Measurements from ENCODE around the gene GLIPR1.
"Not testable (repeated sequence)": the region's sequence is repeated elsewhere in the genome, so short reads cannot be mapped to it uniquely, and the experiment has no call there.

GLIPR1 gene

GRCh38 chr12:75439930-75440329 lies 40.6 kb upstream of the GLIPR1 start:
- Histone ChIP-seq H3K27me3 (no peaks in the 10 kb centered on the region), H3K9me3 (peaks cover 0 to 10% (median 5%) of the 10 kb centered on the region in 3 donors), H3K4me1 (no peaks in the 10 kb centered on the region), H3K4me3 (no peak overlapping the region), H3K27ac (no peak overlapping the region), H3K36me3 (no peaks in the 10 kb centered on the region)
- DNase-seq: no peak
- no peak for TF ChIP-seq CTCF (IDR thresholded peaks at IDR 0.05)
- intact Hi-C loops (cut with DNase I; ENCODE audit: low total_unique reads): no loop called here

- DNase-seq; H3K27ac ChIP-seq; H3K27me3 ChIP-seq; H3K4me1 ChIP-seq; intact Hi-C loops (cut with DNase I; ENCODE audit: low total_unique reads); H3K9me3 ChIP-seq; H3K36me3 ChIP-seq; H3K4me3 ChIP-seq: not testable (repeated sequence)
Measured at GRCh38 chr12:75441687-75442449, 38.7 kb upstream of the GLIPR1 start.

- DNase-seq; H3K27me3 ChIP-seq; H3K9me3 ChIP-seq; intact Hi-C loops (cut with DNase I; ENCODE audit: low total_unique reads); H3K4me1 ChIP-seq; H3K4me3 ChIP-seq; H3K27ac ChIP-seq; H3K36me3 ChIP-seq: not testable (repeated sequence)
Measured at GRCh38 chr12:75442454-75442853, 38.1 kb upstream of the GLIPR1 start.

GRCh38 chr12:75443709-75444108 lies 36.8 kb upstream of the GLIPR1 start:
- no peaks in the 10 kb centered on the region for H3K9me3 ChIP-seq
- intact Hi-C loops (cut with DNase I; ENCODE audit: low total_unique reads): no loop called here
- no peak for TF ChIP-seq CTCF (IDR thresholded peaks at IDR 0.05)
- H3K27me3 ChIP-seq: no peaks in the 10 kb centered on the region
- no peak overlapping the region for H3K4me3 ChIP-seq
- H3K27ac ChIP-seq: no peak overlapping the region
- DNase-seq: no peak
- H3K36me3 ChIP-seq: no peaks in the 10 kb centered on the region
- no peaks in the 10 kb centered on the region for H3K4me1 ChIP-seq

GRCh38 chr12:75444429-75445136 lies 36.0 kb upstream of the GLIPR1 start:
- H3K27me3 ChIP-seq: no peaks in the 10 kb centered on the region
- TF ChIP-seq CTCF (IDR thresholded peaks at IDR 0.05): no peak
- H3K36me3 ChIP-seq: no peaks in the 10 kb centered on the region
- H3K4me1 ChIP-seq: no peaks in the 10 kb centered on the region
- no peak overlapping the region for H3K4me3 ChIP-seq
- no peak for DNase-seq
- intact Hi-C loops (cut with DNase I; ENCODE audit: low total_unique reads): no loop called here
- H3K9me3 ChIP-seq: no peaks in the 10 kb centered on the region
- no peak overlapping the region for H3K27ac ChIP-seq

- DNase-seq; H3K27me3 ChIP-seq; H3K36me3 ChIP-seq; H3K9me3 ChIP-seq; H3K27ac ChIP-seq; H3K4me3 ChIP-seq; H3K4me1 ChIP-seq; intact Hi-C loops (cut with DNase I; ENCODE audit: low total_unique reads): not testable (repeated sequence)
Measured at GRCh38 chr12:75445137-75445507, 35.4 kb upstream of the GLIPR1 start.

GRCh38 chr12:75446857-75447256 lies 33.7 kb upstream of the GLIPR1 start:
- intact Hi-C loops (cut with DNase I; ENCODE audit: low total_unique reads): no loop called here
- DNase-seq: no peak
- no peak overlapping the region for H3K4me3 ChIP-seq
- H3K9me3 ChIP-seq: no peaks in the 10 kb centered on the region
- no peaks in the 10 kb centered on the region for H3K27me3 ChIP-seq
- H3K4me1 ChIP-seq: no peaks in the 10 kb centered on the region
- no peak for TF ChIP-seq CTCF (IDR thresholded peaks at IDR 0.05)
- no peak overlapping the region for H3K27ac ChIP-seq
- no peaks in the 10 kb centered on the region for H3K36me3 ChIP-seq

Measured in tibial artery (tissue), 4 donors.